Testis (tissue), 3 donors: Measurements from ENCODE around the gene LRG1. TPM values are rescaled to one million over a fixed set of nuclear protein-coding genes. Genes with fewer than 3 reads are reported as not detected.

Experiments
- DNase-seq: peaks from one replicate; pipeline ENCODE4 v3.0.0-alpha.2; 2019
- H3K27ac ChIP-seq, 2 donors: fragments of 200-600 bp; sonication (generic); one replicate each; pipeline ENCODE4 v1.5.1; 2019
- H3K27me3 ChIP-seq: fragments of 200-600 bp; sonication (generic); one replicate; pipeline ENCODE4 v1.5.1; 2019
- H3K36me3 ChIP-seq: fragments of 200-600 bp; sonication (generic); one replicate; pipeline ENCODE4 v1.5.1; 2017; ENCODE audit warnings: low read depth; ENCODE audit errors: missing control alignments
- H3K4me1 ChIP-seq: fragments of 200-600 bp; sonication (generic); one replicate; pipeline ENCODE4 v1.5.1; 2019
- H3K4me3 ChIP-seq, 2 donors: fragments of 200-600 bp; sonication (generic); one replicate each; pipeline ENCODE4 v1.5.1; 2017 to 2019
- H3K9me3 ChIP-seq: fragments of 200-600 bp; sonication (generic); one replicate; pipeline ENCODE4 v1.5.1; 2017
- POLR2A ChIP-seq: fragments of 450-650 bp; IDR thresholded peaks from one replicate; pipeline ENCODE4 v1.6.1; 2017; ENCODE audit warnings: antibody characterized with exemption, mild to moderate bottlenecking, moderate library complexity
- WGBS, 2 donors: methylation state at CpG; one replicate each; pipeline ENCODE4 v1.1.5; 2018; 5-methylcytosine and 5-hydroxymethylcytosine counted together
- intact Hi-C: fragments of 100-400 bp; cut with DNase I; formaldehyde crosslinking; loops from one replicate; pipeline ENCODE4 v1.15.1; 2023; ENCODE audit warnings: low total_unique reads
- polyA plus RNA-seq: library from polyadenylated mRNA; stranded (reverse); fragments of 350-450 nt; fragmentation: Illumina TruSeq; extraction: RNeasy Lipid Tissue Mini Kit (QIAGEN cat#74804); gene quantifications from one replicate; pipeline ENCODE4 v1.2.3, GENCODE V29; 2014; ENCODE audit warnings: low read depth, low replicate concordance; ENCODE audit not compliant: insufficient read depth
- total RNA-seq, 2 donors: library from RNA; depleted of rRNA; stranded (reverse); fragments of >200 nt; gene quantifications; one replicate each; pipeline ENCODE4 v1.2.3, GENCODE V29; 2016
- TF ChIP-seq, protein P1 (sequence below), 3 experiments: fragments of 450-650 bp in 2 of 3; fragments of 200-600 bp in 1 of 3; sonication (generic) in 1 of 3; IDR thresholded peaks; one replicate each; pipeline ENCODE4 v1.5.1; 2016 to 2019; ENCODE audit warnings: antibody characterized with exemption in 3 of 3, mild to moderate bottlenecking in 2 of 3, moderate library complexity in 1 of 3

Gene LRG1
- total and polyA plus RNA-seq, 3 donors from 2014 or later, result 0.24 to 0.58 (median 0.25) TPM

DNA sequence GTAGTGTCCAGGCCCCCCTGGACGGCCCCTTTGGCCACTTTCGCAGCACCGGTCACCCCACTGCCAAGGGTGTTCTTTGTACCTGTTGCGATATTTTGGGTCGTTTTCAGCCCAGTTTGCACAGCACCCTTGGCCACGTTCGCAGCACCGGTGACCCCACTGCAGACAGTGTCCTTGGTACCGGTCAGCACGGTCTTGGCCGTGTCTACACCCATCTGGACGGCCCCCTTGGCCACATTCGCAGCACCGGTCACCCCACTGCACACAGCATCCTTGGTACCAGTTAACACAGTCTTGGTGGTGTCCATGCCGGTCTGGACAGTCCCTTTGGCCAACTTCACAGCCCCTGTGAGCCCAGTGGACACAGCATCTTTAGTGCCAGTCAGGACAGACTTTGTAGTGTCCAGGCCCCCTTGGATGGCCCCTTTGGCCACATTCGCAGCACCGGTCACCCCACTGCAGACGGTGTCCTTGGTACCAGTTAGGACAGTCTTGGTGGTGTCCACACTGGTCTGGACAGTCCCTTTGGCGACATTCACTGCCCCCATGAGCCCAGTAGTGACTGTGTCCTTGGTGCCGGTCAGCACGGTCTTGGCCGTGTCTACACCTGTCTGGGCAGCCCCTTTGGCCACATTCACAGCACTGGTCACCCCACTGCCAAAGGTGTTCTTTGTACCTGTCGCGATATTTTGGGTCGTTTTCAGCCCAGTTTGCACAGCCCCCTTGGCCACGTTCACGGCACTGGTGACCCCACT, 28.4 kb downstream of the LRG1 start:
- WGBS, 2 donors, result 85 to 90% methylated on average over 25 to 27 of the region's 27 CpGs
- TF ChIP-seq, protein P1, sequence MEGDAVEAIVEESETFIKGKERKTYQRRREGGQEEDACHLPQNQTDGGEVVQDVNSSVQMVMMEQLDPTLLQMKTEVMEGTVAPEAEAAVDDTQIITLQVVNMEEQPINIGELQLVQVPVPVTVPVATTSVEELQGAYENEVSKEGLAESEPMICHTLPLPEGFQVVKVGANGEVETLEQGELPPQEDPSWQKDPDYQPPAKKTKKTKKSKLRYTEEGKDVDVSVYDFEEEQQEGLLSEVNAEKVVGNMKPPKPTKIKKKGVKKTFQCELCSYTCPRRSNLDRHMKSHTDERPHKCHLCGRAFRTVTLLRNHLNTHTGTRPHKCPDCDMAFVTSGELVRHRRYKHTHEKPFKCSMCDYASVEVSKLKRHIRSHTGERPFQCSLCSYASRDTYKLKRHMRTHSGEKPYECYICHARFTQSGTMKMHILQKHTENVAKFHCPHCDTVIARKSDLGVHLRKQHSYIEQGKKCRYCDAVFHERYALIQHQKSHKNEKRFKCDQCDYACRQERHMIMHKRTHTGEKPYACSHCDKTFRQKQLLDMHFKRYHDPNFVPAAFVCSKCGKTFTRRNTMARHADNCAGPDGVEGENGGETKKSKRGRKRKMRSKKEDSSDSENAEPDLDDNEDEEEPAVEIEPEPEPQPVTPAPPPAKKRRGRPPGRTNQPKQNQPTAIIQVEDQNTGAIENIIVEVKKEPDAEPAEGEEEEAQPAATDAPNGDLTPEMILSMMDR (IDR thresholded peaks at IDR 0.05), result no peak
- no peak for TF ChIP-seq POLR2A
- Histone ChIP-seq H3K27ac (no peak overlapping the region), H3K4me3 (no peak overlapping the region), H3K9me3 (no peaks in the 10 kb centered on the region), H3K27me3 (no peaks in the 10 kb centered on the region), H3K36me3 (no peaks in the 10 kb centered on the region), H3K4me1 (peaks cover 7% of the 10 kb centered on the region)
- intact Hi-C loops, result no loop called here
- no peak for DNase-seq

DNA sequence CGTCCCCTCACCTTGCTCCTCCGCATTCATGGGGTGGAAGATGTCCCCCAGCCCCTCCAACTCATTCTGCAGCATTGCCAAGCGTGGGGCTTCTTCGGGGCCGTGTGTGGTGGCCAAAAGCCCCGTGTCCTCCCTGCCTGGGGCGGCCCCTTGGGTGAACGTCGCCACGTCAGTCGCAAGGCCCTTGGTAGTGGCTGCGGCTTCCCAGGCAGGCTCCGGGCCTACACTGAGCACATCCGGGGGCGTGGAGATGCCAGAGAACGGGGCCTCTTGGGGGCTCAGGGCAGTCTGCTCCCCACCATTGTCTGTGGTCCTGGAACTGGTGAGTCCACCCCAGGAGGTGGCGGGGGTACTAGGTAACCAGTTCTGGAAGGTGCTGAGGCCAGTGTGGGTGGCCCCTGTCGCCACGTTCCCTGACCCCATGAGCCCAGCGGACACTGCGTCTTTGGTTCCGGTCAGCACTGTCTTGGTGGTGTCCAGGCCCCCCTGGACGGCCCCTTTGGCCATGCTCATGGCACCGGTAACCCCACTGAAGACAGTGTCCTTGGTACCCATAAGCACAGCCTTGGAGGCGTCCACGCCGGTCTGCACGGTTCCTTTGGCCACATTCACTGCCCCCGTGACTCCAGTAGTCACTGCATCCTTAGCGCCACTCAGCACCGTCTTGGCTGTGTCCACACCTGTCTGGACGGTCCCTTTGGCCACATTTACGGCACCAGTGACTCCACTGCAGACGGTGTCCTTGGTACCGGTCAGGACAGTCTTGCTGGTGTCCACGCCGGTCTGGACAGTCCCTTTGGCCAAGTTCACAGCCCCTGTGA, 29.2 kb downstream of the LRG1 start:
- H3K36me3 ChIP-seq, result no peaks in the 10 kb centered on the region
- no peaks in the 10 kb centered on the region for H3K9me3 ChIP-seq
- DNase-seq, result no peak
- H3K4me1 ChIP-seq, result peaks cover 7% of the 10 kb centered on the region
- TF ChIP-seq POLR2A, result no peak
- TF ChIP-seq, protein P1 (IDR thresholded peaks at IDR 0.05), result no peak
- H3K27ac ChIP-seq, result no peak overlapping the region
- intact Hi-C loops, result no loop called here
- 85 to 90% methylated on average over 13 to 37 of the region's 37 CpGs for WGBS, 2 donors
- H3K4me3 ChIP-seq, result no peak overlapping the region
- H3K27me3 ChIP-seq, result no peaks in the 10 kb centered on the region

DNA sequence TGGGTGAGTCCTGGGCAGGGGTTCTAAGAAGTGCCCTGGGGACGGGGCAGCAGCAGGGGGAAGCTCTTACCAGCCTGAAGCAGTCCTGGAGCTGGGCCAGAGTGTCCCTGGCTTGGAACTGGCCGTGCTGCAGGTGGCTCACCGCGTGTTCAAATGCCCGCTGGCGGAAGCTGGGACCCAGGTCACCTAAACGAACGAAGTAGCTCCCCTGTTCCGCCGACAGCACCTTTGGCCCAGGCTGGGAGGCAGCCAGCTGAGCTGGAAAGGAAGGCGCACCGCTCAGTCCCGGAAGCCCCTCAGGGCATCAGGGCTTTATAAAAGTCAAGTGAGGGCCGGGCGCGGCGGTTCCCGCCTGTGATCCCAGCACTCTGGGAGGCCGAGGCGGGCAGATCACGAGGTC, 31.1 kb downstream of the LRG1 start:
- peaks cover 17% of the 10 kb centered on the region for H3K4me1 ChIP-seq
- no peaks in the 10 kb centered on the region for H3K9me3 ChIP-seq
- no peak overlapping the region for H3K4me3 ChIP-seq
- H3K36me3 ChIP-seq, result no peaks in the 10 kb centered on the region
- no peak for TF ChIP-seq POLR2A
- H3K27me3 ChIP-seq, result no peaks in the 10 kb centered on the region
- H3K27ac ChIP-seq, result no peak overlapping the region
- 90% methylated on average over 11 to 21 of the region's 21 CpGs for WGBS, 2 donors
- no peak for DNase-seq
- intact Hi-C loops, result no loop called here

DNA sequence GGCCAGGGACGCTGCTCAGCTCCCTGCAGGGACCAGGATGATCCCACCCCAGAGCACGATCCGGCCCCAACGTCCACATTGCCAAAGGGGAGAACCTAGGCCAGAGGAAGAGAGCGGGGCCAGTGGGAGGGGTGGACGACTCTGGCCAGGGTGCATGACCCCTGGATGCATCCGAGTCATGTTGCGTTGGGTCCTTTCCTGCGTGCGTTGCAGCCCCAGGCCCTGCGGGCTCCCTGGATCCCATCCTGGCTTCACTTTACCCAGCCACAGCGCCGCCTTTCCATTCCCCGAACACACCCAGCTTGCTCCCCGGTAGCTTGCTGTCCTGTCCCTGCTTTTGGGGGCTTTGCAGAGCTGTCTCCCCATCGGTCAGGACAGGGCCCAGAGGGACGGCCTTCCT, 32.0 kb downstream of the LRG1 start:
- no peaks in the 10 kb centered on the region for H3K36me3 ChIP-seq

DNA sequence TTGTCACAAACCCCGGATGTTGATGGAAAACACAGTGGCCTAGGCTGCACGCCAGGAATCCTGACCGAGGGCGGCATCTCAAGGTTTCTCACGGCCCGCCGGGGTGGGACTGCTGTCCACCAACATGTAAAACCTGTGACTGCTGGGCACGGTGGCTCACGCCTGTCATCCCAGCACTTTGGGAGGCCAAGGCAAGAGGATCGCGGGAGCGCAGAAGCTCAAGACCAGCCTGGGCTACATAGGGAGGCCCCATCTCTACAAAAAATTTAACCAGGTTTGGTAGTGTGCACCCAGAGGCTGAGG, 32.7 kb downstream of the LRG1 start:
- H3K36me3 ChIP-seq, result no peaks in the 10 kb centered on the region
- H3K9me3 ChIP-seq, result no peaks in the 10 kb centered on the region
- intact Hi-C loops, result no loop called here
- H3K4me1 ChIP-seq, result peaks cover 21% of the 10 kb centered on the region
- no peak overlapping the region for H3K4me3 ChIP-seq
- no peaks in the 10 kb centered on the region for H3K27me3 ChIP-seq
- no peak for DNase-seq
- 68 to 87% methylated on average over 7 to 12 of the region's 12 CpGs for WGBS, 2 donors
- TF ChIP-seq POLR2A, result no peak
- TF ChIP-seq, protein P1 (IDR thresholded peaks at IDR 0.05), result no peak
- no peak overlapping the region for H3K27ac ChIP-seq

More for the DNA sequence above, 32.0 kb downstream of the LRG1 start:
- intact Hi-C loops, result no loop called here
- Histone ChIP-seq H3K27me3 (no peaks in the 10 kb centered on the region), H3K4me3 (no peak overlapping the region), H3K27ac (no peak overlapping the region), H3K4me1 (peaks cover 21% of the 10 kb centered on the region), H3K9me3 (no peaks in the 10 kb centered on the region)
- TF ChIP-seq, protein P1 (IDR thresholded peaks at IDR 0.05), result no peak
- no peak for TF ChIP-seq POLR2A
- WGBS, 2 donors, result 68 to 84% methylated on average over 7 to 17 of the region's 17 CpGs
- no peak for DNase-seq
